SW480 (cell line): ENCODE data around the gene RBMS3.
"Not testable (repeated sequence)": the region's sequence is repeated elsewhere in the genome, so short reads cannot be mapped to it uniquely, and the experiment has no call there.

Experiments used
- DNase-seq: peaks from one replicate; pipeline ENCODE4 v3.0.0-alpha.2; 2016; ENCODE audit warnings: low spot score

RBMS3 gene

DNA sequence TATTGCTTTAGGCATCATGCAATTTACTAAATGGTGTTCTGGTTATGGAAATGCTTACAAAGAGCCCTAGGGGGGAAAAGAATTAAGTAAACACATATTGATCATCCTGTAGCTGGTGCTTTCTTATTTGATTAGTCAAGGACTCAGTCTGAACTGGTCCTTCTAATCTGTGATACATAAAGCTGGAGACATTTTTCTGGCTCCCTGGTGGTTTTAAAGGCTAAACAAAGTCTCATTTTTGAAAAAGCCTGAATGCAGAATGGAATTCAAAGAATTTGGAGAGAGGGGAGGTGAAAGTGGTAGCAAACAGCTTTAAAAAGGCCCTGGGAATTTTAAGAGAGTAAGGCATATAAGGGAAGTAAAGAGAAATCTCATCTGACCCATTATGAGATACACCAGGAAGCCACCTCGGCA, 149.7 kb downstream of the RBMS3 start:
- no peak for DNase-seq

DNA sequence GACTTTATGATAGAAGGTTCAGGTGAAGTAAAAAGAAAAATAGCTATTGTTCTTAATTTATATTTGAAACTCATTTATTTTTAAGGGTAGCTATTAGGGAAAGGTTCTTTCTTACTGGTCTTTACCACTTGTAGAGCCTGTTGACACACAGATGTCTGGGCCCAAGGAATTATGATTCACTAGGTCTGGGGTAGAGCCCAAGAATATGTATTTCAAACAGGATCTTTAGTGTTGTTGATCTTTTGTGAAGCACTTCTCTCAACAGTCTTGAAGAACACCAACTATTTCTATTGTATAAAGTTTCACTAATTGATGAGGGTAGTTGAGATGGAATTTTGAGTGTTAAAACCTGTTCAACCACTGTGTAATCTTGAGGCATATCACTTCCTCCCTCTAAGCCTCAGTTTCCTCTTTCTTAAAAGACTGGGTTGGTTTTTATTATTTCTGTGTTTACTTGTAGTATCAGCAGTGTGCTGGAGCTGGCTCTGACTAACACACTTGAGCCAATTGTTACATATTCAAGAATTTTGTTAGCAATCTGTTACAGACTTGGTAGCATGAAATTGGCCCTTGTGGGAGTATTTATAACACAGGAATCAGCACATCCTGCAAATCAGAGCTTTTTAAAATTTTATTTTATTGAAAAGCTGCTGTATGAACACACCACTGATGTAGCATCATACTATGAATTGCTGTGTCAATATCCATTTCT, 155.9 kb downstream of the RBMS3 start:
- DNase-seq: no peak

DNA sequence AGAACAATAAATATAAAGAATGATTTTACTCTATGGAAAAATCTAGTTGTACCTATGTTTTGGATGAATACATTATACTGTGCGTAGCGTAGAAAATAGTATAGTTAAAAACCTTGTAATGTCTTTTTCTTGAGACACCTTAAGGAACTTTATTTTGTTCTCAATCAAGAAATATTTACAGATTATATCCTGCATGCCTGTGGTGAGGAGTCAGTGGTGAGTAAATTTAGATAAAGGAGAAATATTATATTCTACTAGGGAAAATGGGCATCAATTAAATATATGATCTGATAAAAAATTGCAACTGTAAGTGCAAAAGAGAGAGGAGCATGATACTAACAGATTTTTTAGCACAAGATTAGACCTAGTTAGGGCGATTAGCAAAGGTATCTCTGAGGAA, 157.7 kb downstream of the RBMS3 start:
- DNase-seq: no peak

DNA sequence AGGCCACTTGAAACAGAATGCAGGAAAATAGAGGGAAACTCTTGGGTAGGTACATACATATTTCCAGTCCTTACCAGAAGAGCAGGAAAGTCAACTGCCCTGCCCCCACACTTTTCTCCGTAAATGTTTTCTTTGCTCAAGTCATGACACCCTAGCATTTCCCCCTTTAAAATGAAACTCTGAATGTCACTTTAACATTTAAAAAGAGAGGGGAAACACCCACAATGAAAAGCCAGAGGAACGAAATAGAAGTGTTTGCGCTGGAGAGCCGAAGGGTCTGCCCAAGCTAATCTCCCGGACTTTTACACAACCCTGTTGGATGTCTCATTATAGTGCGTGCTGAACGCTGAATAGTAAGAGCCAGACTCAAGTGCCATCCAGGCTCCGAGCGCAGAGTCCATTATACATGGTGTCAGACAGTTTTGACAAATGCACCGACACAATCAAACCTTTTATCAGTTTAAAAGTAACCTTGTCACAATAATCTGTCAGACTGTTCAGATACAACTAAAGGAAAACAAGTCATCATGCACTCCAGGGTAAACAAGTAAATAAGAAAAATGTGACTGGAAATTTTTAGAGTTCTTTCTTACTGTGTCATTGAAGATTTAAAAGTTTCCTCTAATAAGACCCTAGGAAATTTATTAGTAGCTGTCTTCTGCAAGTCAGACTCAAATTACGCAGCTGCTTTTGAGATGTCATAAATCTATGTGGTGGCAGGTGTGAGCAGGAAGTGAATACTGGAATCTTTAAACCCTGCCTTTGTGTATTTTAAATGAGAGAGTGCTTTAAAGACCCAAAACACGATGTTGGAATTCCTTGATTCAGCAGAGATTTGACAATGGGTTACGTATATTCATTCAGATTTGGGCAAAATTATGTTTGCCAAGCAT, 159.8 kb downstream of the RBMS3 start:
- no peak for DNase-seq

DNA sequence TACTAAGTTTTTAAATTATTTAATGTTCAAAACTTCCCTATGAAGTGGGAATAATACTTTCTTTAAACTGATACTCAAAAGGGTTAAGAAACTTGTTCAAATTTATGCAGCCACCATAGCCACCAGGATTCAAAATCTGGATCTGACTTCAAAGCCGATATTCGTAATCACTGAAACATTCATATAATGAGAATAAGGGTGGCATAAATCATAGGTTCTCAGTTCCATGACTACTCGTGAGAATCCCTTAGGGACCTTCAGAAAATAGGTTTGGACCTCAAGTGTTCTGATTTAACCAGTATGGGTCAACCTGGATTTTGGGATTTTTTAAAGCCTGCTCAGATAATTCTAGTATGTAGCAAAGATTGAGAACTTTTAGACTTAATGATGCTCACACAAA, 160.6 kb downstream of the RBMS3 start:
- DNase-seq: no peak

DNA sequence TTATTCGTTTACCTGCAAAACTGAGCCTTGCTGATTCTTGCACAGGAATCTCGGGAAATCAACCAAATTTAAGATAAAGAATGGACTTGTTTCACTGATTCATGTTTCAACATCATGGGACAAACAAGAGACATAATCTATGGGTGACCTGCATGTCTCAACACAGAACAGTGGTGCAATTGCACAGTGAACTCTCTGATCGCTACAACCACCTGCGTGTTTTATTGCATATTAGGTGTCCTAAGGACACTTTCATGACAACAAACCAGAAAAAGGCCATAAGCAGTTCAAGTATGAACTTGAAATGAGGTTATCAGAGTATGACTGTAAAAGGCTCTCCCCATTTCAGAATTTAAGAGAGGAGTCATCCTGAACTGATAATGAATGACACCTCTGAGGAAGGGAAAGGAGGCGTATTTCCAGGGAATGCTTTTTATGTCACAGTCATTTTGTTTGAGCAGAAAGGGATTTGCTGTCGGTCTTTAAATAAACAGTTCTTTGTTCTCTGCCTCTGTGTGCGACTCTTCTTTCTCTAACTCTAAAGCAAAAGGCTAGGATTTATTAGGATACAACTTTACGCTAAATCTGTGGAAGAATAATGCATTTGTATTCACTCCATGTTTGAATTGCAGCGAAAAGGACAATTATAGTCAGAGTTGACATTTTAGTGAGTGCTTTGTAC, 167.2 kb downstream of the RBMS3 start:
- DNase-seq: no peak

DNA sequence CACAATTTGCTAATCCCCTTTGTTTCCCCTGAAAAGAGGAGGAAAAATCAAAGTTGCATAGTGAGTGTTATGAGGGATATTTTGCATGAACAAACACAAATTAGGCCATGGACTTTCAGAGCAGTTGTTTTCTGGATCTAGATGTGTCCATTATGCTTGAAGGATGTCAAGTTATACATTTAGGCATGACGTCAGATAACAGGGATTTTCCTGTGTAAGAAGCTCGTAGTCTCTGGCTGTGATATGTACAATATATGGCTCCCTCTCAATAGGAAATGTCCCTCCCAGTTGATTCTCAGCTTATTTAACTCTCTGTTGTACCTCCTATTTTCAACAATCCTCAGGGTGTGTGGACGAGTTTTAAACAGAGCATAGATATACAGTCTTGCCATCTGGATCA, 171.0 kb downstream of the RBMS3 start:
- DNase-seq: no peak

DNA sequence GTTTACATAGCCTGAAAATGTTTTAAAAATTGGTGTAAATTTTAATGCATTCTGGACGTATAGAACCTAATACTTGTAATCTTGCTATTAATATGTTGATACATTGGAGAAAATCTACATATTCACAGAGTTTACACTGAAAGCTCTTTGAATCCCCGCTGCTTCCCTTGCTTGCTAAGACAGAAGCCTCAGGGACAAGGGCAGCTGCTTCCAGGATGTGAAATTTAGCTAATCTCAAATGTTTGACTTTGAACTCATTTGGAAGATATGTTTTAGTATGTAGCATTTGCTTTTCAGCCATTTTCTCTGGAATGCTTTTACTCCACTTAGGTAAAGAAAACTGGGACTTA, 172.0 kb downstream of the RBMS3 start:
- DNase-seq: no peak

DNA sequence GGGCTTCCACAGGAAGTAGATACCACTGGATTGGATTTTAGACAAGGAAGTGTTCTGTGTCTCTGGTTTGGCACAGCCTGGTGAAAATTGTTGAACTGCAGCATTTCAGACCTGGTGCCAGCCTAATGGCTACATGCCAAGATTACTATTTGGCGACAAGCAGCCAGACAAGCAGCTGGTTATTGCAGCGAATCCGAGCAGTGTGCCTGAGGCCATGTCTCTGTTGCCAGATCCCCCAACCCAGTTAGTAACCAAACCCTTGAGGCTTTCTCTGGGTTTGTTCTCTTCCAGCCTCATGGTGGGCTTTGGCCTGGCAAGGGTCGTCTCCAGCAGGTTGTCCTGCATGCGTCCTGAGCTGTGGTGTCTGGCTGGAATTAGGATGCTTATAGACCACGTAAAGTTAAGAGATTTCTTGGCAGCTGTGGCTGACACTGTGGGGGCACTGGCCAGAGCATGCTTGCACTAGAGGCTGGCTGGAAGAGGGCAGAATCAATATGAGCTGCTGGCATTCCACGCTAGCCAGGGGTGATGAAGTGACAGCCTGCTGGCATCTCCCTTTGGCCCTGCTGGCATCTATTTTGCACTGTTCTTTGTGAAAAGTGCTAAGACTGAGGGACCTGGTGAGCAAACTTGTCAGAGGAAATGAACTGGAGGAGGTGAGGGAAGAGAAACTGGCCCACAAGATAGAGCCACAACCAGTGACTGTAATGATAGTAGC, 172.6 kb downstream of the RBMS3 start:
- DNase-seq: no peak

DNA sequence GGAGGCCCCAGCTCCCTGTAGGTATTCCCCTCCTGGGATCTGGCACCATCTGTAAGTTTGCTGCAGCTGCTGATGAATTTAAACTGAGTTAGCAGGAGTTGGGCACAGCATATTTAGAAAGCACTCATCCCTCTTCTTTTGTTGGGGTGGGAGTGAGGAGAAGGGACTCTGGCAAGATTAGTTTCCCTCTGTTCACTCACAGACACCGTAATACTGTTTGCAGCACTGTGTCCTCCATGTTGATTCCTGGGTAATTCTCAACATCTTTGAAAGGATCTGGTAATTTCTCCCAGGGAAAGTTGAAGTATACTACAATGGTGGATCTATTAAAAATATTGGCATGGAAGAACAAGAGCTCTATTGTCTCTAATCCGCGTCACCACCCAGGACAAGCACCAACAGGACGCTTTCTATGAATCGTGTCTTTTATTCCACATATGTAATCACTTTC, 173.3 kb downstream of the RBMS3 start:
- no peak for DNase-seq

DNA sequence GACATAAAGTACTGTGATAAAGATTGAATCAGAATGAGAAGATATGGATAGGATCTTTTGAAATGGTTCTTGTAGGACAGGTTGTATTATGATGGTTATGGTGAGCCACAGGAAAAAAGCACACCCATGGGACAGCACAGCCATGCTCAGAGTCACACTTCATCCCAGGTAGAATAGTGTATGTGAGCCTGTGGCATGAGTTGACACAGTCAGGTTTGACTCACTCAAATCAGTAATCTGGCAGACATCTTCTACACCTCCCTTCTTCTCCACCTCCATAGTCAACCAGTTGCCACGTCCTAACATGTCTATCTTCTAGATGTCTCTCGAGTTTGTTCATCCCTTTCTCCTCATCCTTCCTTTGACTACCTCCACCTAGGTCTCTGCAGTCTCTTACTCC, 176.0 kb downstream of the RBMS3 start:
- DNase-seq: no peak

DNA sequence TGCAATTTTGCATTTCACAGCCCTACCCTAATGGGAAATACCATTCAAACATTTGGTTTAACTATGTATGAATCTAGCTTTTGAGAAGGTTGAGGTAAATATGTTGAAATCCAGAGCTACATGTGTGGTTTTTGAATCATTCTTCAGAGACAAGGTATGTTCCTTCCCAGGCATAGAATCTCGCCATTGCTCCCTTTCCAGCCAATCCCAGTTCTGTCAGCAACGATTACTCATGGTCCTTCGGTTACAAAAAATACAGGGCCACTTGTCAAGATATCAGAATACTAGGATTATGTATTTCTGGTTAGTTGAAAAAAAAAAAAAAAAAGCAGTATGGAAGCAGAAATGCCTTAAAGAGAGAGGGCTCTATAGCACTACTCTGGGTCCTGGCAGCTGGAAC, 182.4 kb downstream of the RBMS3 start:
- no peak for DNase-seq

DNA sequence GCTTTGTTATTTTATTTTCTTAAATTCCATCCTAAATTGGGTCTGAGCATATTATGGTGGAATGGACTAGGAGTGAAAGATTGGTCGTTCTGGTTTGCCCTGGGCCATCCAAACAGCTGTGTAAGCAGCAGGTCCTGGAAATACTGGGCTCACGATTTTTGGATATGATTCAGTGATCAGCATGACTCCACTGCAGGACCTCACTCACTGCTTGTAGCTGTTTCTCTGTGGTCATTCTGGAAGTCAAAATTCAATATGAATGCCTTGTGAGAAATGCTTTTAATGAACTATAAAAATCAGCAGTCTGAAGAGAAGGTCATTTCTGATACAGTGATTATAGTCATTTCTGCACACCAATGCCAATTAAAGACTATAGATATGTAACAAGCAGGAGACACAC, 185.0 kb downstream of the RBMS3 start:
- no peak for DNase-seq

DNA sequence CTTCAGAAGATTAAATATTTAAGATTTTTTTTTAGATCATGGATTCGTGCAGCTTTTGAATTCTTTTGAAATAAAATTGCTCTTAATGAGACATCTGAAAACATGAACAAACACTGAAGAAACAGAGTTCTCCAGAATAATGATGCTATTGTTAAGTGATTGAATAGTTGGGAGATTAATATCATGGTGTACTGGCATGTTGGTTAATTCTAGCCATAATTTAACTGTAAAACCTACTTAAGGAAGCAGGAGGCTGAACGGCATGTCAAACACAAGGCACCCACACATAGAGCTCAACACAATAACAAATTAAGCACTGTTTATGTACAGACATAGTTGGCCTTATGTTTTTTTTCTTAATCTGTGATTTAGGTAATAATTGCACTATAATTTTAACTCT, 185.6 kb downstream of the RBMS3 start:
- no peak for DNase-seq

DNA sequence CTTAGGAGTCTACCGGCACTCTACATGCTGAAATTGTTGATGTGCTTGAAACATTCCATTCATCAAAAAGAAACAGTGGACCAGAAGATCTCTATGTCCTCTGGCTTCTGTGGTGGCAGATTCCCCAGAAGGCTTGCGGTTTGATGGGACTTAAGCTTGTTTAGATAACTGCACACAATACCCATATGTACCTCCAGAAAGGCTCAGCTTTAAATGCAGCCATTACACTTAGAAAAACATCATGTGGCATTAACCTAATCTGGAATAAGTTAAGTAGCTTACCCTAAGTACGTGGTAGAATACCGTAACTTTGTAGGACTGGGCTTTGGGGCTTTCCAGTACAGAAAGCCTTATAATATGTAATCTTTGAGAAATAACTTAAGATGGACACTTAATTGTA, 187.3 kb downstream of the RBMS3 start:
- DNase-seq: no peak

DNA sequence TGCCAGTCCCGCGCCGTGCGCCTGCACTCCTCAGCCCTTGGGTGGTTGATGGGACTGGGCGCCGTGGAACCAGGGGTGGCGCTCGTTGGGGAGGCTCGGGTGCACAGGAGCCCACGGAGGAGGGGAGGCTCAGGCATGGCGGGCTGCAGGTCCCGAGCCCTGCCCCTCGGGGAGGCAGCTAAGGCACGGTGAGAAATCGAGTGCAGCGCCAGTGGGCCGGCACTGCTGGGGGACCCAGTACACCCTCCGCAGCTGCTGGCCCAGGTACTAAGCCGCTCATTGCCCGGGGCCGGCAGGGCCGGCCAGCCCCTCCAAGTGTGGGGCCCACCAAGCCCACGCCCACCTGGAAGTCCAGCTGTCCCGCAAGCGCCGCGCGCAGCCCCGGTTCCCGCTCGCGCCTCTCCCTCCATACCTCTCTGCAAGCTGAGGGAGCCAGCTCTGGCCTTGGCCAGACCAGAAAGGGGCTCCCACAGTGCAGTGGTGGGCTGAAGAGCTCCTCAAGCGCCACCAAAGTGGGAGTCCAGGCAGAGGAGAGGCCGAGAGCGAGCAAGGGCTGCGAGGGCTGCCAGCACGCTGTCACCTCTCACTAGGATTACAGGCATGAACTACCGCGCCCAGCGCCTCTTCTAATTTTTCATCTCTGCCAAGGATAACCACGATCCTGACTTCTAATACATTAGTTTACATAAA, 192.8 kb downstream of the RBMS3 start:
- DNase-seq: not testable (repeated sequence)

DNA sequence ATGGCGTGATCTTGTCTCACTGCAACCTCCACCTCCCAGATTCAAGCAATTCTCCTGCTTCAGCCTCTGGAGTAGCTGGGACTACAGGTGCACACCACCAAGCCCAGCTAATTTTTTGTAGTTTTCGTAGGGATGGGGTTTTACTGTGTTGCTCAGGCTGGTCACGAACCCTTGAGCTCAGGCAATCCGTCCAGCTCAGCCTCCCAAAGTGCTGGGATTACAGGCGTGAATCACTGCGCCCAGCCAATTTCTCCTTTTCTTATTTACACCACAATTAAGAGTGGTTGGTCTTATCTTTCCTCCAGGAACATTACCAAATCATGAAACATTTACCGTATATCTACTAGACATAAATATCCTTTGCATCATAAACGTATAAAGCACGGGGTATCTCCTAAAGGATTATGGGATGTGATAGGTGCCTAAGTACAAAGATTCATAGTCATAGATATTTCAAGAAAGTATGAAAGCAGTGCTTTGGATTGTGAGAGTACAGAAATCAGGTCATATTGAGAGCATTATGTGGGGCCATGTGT, 194.5 kb downstream of the RBMS3 start:
- DNase-seq: no peak

DNA sequence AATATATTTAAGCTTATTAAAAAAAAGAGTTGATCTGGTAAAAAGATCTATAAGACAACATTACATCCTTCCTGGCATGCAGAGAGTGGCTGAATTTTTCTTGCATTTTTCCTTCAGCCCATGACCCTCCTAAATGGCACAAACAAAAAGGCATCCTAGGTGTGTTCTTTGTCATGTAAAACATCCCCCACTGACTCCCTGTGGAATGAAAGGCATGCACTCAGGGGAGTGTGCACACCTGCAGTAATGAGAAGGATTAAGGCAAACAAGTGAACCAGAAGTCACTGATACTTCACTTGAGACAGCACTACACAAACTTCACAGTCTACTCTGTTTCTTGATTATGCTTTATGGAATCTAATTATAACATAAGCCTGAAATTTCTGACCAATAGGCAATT, 195.0 kb downstream of the RBMS3 start:
- DNase-seq: no peak

DNA sequence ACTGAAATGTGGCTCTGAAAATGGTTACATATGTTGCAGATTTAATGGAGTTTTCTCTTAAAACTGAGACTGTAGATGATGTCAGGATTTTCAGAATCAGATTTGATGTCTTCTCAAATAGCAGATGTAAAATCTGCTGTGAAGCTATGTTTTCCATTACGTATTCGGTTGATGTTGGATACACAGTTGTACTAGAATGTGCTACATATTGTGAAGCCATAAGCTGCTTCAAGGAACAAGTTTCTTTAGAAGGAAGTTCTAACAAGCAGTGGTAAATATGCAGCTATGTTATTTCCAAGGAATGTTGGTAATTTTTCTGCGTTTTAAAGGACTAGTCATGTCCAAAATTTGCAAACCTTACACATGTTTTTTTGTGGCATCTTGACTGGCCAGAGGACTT, 197.7 kb downstream of the RBMS3 start:
- DNase-seq: no peak

DNA sequence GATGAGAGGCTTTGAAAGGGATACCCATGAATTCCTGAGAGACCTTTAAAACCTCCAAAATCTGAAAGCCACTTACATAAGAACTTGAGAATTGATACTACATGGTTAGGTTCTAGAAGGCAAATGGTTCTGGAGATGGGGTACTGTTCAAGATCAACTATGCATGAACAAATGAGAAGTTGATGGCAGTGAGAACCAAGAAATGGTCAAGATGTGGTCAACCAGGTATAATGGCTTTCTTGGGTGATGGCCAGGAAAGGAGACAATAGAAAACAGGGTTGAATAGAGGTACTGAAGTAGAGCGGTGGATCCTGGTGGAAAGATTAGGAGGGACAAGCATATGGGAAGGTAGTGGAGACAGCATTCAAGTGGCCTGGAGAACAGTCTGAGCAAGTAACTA, 200.4 kb downstream of the RBMS3 start:
- no peak for DNase-seq

DNA sequence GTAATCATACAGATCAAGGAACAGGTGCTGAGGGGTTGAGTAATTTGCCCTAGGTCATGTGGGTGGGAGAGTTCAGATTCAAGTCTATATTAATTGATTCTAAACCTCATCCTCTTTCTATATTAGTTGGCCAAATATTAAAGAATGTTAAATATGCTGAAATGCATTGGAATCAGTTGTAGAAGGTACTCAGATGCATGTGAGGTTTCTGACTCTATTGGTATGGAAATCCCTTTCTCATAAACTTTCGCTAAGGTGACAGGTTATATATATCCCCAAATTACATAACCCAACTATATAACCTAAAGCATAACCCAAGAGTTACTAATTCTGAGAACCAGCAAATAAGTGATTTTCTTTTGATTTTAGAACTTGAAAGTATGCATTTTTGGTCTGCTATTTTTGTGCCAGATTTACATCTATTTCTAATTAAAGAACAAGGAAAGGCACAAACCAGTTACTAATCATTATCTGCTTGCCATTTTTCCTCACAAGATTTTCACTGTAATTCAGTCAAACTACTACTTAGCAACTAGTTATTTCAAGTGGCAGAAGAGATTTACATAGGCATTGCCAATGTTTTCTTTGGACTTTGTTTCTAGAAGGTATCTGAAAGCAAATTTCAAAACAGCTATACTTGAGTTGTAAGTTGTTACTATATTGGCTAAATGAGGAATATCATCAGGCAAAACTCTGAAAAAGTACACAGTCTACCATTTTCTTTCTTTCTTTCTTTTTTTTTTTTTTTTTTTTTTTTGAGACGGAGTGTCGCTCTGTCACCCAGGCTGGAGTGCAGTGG, 201.3 kb downstream of the RBMS3 start:
- DNase-seq: no peak
